BJ (cell line): ENCODE results near the gene SYNGR3. TPM values are rescaled to one million over a fixed set of nuclear protein-coding genes. Genes with fewer than 3 reads are reported as not detected.
A peak's percentile ranks its signal among the peaks of the same experiment; 100 is the strongest.

ENCODE experiments used
- CTCF ChIA-PET: fragments of 350-600 bp; formaldehyde crosslinking; extraction: SDS; loops from one replicate; lab custom pipeline; 2021; ENCODE audit warnings: antibody characterized with exemption, inconsistent platforms; lab: Yijun Ruan, JAX
- POLR2A ChIA-PET: fragments of 300-600 bp; sonication (Branson Sonifier 250); formaldehyde crosslinking; extraction: SDS; loops from one replicate; lab custom pipeline; 2021; ENCODE audit warnings: antibody characterized with exemption; lab: Charles Lee
- DNase-seq: peaks from one replicate; pipeline ENCODE4 v3.0.0-alpha.2; 2011; ENCODE audit warnings: low read depth
- H3K27me3 ChIP-seq: 2 replicates; pipeline ENCODE4 v1.6.0; 2011; ENCODE audit warnings: low read length; ENCODE audit not compliant: control insufficient read depth, insufficient read depth
- H3K36me3 ChIP-seq: 2 replicates; pipeline ENCODE4 v1.5.1; 2011; ENCODE audit warnings: low read length; ENCODE audit not compliant: control insufficient read depth, insufficient read depth
- H3K4me3 ChIP-seq: 2 replicates; pipeline ENCODE4 v1.5.1; 2011; ENCODE audit warnings: low read depth, mild to moderate bottlenecking, control low read depth, low read length
- polyA plus RNA-seq: library from polyadenylated mRNA; depleted of rRNA; stranded (reverse); fragments of >200 nt; gene quantifications from 2 replicates; pipeline ENCODE4 v1.2.3, GENCODE V29; 2011
- TF ChIP-seq, protein P1 (sequence below): IDR thresholded peaks from 2 replicates; pipeline ENCODE4 v1.5.1; 2011; ENCODE audit warnings: low read depth, mild to moderate bottlenecking, control low read depth, inconsistent platforms, low read length, moderate library complexity; ENCODE audit not compliant: insufficient read depth

SYNGR3 gene
- polyA plus RNA-seq, 1 experiment = 3.3 TPM

GRCh38 chr16:2039274-2040031 lies 49.7 kb downstream of the SYNGR3 start:
- ChIA-PET POLR2A (no interaction called here), CTCF (interaction anchor here (0.9 to 1.4 kb wide), 2 partner anchors 15 to 17 kb away, joined by 3 read pairs; no protein-coding TSS in a partner anchor)
- Histone ChIP-seq H3K27me3 (no peaks in the 10 kb centered on the region), H3K36me3 (peaks cover 28% of the 10 kb centered on the region), H3K4me3 (no peak overlapping the region)
- peak; percentile 92 for DNase-seq
- TF ChIP-seq, protein P1, sequence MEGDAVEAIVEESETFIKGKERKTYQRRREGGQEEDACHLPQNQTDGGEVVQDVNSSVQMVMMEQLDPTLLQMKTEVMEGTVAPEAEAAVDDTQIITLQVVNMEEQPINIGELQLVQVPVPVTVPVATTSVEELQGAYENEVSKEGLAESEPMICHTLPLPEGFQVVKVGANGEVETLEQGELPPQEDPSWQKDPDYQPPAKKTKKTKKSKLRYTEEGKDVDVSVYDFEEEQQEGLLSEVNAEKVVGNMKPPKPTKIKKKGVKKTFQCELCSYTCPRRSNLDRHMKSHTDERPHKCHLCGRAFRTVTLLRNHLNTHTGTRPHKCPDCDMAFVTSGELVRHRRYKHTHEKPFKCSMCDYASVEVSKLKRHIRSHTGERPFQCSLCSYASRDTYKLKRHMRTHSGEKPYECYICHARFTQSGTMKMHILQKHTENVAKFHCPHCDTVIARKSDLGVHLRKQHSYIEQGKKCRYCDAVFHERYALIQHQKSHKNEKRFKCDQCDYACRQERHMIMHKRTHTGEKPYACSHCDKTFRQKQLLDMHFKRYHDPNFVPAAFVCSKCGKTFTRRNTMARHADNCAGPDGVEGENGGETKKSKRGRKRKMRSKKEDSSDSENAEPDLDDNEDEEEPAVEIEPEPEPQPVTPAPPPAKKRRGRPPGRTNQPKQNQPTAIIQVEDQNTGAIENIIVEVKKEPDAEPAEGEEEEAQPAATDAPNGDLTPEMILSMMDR = no peak

DNA sequence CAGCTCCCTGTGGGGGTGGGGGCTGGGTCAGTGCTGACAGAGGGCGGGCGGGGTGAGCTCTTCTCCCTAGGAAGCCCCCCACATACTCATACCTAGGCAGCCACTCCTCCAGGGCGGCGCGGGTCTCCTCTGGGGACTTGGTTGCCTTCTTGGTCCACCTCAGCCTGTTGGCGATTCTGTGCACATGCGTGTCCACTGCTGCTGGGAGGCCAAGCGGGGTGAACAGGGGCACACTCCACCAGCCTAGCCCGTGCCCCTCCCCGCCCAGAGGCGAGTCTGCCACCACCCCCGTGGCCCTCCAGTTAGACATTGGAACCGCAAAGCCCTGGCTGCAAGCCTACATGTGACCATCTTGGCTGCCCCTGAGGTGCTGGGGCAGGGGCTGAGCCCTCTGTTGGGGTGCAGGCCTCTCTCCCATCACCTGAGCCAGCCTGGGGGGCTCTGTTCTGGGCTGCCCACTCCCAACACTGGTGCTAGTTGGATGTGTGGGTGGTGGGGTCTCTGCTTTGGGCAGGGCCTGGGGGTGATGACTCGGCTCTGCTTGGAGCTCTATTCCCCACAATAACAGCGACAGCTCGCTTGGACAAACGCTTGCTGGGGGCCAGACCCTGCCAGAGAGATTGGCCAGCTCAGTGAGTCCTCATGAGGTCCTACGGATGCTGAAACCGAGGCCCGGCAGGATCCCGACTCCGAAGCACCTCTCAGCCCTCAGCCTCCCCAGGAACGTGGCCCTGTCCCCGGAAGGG lies 50.4 kb downstream of the SYNGR3 start:
- POLR2A ChIA-PET = no interaction called here
- CTCF ChIA-PET = interaction anchor here (0.6 to 1.4 kb wide), 2 partner anchors 13 to 16 kb away, joined by 3 read pairs; no protein-coding TSS in a partner anchor
- DNase-seq = no peak
- Histone ChIP-seq H3K36me3 (peaks cover 28% of the 10 kb centered on the region), H3K4me3 (no peak overlapping the region), H3K27me3 (no peaks in the 10 kb centered on the region)
- TF ChIP-seq, protein P1 = no peak

DNA sequence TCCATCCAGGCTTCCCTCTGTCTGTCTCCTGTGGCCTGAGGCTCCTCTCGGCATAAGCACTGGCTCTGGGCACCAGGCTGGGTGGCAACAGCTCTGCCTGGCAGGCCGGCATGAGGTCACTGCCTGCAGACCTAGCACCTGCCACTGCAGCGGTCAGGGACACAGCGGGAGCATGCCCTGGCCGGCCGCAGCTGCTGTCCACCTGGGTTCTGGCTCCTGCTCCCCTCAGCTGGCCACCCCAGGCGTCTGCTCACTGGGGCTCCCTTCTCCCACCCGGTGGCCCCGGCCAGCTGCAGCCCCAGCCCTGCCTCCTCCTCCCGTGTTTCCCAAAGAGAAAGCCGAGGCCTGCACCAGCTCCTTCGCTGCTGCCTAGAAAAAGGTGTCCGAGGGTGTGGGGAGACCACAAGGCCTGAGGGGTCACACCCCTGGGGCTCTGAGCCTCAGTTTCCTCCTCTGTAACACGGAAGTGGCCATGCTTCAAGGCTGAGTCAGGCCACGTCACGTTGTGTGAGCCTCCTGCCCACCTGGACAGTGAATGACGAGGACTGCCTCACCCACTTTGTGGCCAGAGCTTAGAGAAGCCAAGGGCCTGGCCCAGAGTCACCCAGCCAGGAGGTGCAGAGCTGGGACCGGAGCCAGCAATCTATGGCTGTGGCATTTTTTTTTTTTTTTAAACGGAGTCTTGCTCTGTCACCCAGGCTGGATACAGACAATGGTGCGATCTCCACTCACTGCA lies 51.2 kb downstream of the SYNGR3 start:
- Histone ChIP-seq H3K4me3 (no peak overlapping the region), H3K36me3 (peaks cover 28% of the 10 kb centered on the region), H3K27me3 (no peaks in the 10 kb centered on the region)
- DNase-seq = no peak
- ChIA-PET CTCF (interaction anchor here (0.6 to 1.4 kb wide), 5 partner anchors 10 to 442 kb away, joined by 3 to 5 read pairs (median 3); no protein-coding TSS in a partner anchor), POLR2A (no interaction called here)
- TF ChIP-seq, protein P1 = no peak

DNA sequence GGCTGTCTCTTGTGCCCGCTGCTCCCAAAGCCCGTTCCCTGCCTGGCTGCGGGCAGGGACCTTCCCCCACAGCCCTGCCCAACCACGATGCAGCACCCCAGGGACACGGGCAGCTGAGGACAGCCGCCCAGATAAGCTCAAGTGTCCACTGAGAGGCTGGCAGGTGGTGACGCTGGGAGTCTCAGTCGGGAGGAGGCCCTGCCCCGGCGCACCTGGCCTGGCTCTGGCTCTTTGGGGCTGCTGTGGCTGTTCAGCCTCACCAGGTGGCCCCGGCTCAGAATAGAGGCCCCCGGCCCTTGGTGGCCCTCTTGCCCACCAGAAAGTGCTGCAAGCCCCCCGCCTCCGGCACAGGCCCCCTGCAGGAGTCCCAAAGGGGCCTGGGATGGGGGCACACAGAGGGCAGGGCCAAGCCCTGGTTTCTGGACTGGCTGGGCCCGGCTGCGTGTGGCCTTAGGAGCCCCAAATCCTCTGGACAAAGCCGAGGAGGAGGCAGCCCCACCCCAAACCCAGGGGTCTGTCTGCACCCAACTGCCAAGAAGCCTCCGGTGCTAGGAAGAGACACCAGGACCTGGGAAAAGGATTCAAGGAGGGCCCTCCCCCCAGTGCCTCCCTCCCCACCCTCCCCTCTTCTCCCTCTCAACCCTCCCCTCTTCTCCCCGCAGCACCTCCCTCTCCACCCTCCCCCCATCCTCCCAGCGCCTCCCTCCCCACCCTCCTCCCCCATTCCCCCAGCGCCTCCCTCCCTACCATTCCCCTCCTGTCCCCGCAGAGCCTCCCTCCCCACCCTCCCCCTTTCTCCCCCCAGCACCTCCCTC lies 52.6 kb downstream of the SYNGR3 start:
- DNase-seq = no peak
- H3K36me3 ChIP-seq = peaks cover 14% of the 10 kb centered on the region
- no peak overlapping the region for H3K4me3 ChIP-seq
- H3K27me3 ChIP-seq = no peaks in the 10 kb centered on the region
- TF ChIP-seq, protein P1 = no peak
- ChIA-PET CTCF (no interaction called here), POLR2A (interaction anchor here (0.6 kb wide), 1 partner anchor 15 kb away, joined by 8 read pairs; no protein-coding TSS in a partner anchor)
